Muscle layer of duodenum (tissue), 2 donors: Measurements from ENCODE around the gene HPSE2.

Experiments used
- H3K27ac ChIP-seq: one replicate; pipeline ENCODE4 v1.7.0; 2013; ENCODE audit warnings: mild to moderate bottlenecking, low read length
- H3K27me3 ChIP-seq: one replicate; pipeline ENCODE4 v1.7.0; 2013; ENCODE audit warnings: low read depth, mild to moderate bottlenecking, control low read depth, low read length
- H3K36me3 ChIP-seq, 2 donors: one replicate each; pipeline ENCODE4 v1.7.0; 2013; ENCODE audit warnings: low read length in 2 of 2, control low read depth in 1 of 2, mild to moderate bottlenecking in 1 of 2; ENCODE audit not compliant: insufficient read depth in 2 of 2, control insufficient read depth in 1 of 2
- H3K4me1 ChIP-seq, 2 donors: one replicate each; pipeline ENCODE4 v1.7.0; 2013; ENCODE audit warnings: low read length in 2 of 2, mild to moderate bottlenecking in 2 of 2, control low read depth in 1 of 2, moderate library complexity in 1 of 2; ENCODE audit not compliant: insufficient read depth in 2 of 2, control insufficient read depth in 1 of 2
- H3K4me3 ChIP-seq, 2 donors: one replicate each; pipeline ENCODE4 v1.7.0; 2013; ENCODE audit warnings: low read length in 2 of 2, low read depth in 1 of 2, mild to moderate bottlenecking in 1 of 2
- H3K9me3 ChIP-seq, 2 donors: one replicate each; pipeline ENCODE4 v1.7.0; 2013; ENCODE audit warnings: low read length in 2 of 2, control low read depth in 1 of 2, mild to moderate bottlenecking in 1 of 2; ENCODE audit not compliant: control insufficient read depth in 1 of 2
- donor health status: healthy.

Gene HPSE2

DNA sequence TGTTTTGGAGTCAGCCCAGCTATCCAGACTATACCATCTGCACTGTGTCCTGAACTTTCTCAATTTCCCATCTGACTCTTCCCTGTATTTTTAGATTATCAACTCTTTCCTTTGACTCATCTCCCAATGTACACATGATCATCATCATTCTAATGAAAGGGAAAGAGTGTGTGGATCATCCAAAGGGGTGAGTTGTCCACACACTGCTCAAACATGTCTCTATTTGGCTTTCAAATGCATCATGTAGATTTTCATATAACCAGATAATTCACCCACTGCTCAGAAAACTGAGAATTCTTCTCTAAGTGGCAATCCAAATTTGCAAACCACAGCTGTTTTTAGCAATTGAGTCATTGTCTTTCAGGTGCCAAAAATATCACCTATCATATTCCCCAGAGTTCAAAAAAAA, 598.7 kb downstream of the HPSE2 start:
- H3K36me3 ChIP-seq: no peaks in the 10 kb centered on the region
- no peaks in the 10 kb centered on the region for H3K27me3 ChIP-seq
- no peak overlapping the region for H3K4me3 ChIP-seq
- H3K9me3 ChIP-seq: no peaks in the 10 kb centered on the region
- no peaks in the 10 kb centered on the region for H3K4me1 ChIP-seq
- no peak overlapping the region for H3K27ac ChIP-seq

GRCh38 chr10:98632456-98633150, 603.0 kb downstream of the HPSE2 start:
- Histone ChIP-seq H3K36me3 (no peaks in the 10 kb centered on the region), H3K4me3 (no peak overlapping the region), H3K27ac (no peak overlapping the region), H3K27me3 (no peaks in the 10 kb centered on the region), H3K9me3 (no peaks in the 10 kb centered on the region), H3K4me1 (no peaks in the 10 kb centered on the region)

DNA sequence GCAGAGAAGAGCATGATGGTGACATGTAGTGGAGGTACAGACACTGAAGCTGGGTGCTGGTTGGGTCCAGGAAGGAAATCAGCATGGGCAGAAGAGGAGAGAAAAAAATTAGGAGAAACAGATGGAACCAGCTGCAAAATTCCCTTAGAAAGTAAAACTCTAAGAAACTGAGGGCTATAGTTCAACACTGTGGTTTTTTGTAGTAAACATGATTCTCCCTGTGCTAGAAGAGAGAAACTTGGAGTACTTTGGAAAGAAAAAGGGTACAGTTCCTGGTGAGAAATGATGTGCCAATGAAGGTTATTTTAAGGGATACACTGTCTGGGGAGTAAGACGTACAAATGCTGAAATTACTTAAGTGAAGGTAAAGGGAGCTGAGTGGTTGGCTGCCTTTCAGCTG, 607.4 kb downstream of the HPSE2 start:
- H3K27ac ChIP-seq: no peak overlapping the region
- H3K4me3 ChIP-seq: no peak overlapping the region
- H3K36me3 ChIP-seq: no peaks in the 10 kb centered on the region
- no peaks in the 10 kb centered on the region for H3K9me3 ChIP-seq
- H3K4me1 ChIP-seq: no peaks in the 10 kb centered on the region
- H3K27me3 ChIP-seq: no peaks in the 10 kb centered on the region

GRCh38 chr10:98627711-98628110, 607.9 kb downstream of the HPSE2 start:
- H3K27me3 ChIP-seq: no peaks in the 10 kb centered on the region
- H3K9me3 ChIP-seq: no peaks in the 10 kb centered on the region
- H3K36me3 ChIP-seq: no peaks in the 10 kb centered on the region
- H3K4me1 ChIP-seq: no peaks in the 10 kb centered on the region
- H3K27ac ChIP-seq: no peak overlapping the region
- no peak overlapping the region for H3K4me3 ChIP-seq

DNA sequence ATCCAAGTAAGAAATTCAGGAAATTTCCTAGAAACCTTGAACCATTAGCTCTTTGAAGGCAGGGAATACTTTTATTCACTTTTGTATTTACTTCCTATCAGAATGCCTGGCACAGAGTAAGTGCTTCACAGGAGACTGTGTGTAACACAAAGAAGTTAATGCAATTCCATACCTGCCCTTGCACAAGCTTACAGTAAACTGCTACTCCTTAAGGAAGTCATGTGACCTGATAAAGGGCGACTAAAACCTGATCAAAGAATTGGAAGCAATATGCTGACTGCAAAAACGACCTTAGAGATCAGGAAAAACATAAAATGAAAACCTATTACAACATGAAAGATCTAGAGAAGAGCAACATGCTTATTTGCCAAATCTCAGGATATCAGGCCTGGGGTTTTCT, 610.7 kb downstream of the HPSE2 start:
- H3K9me3 ChIP-seq: no peaks in the 10 kb centered on the region
- no peak overlapping the region for H3K27ac ChIP-seq
- H3K4me3 ChIP-seq: no peak overlapping the region
- H3K36me3 ChIP-seq: no peaks in the 10 kb centered on the region
- no peaks in the 10 kb centered on the region for H3K27me3 ChIP-seq
- no peaks in the 10 kb centered on the region for H3K4me1 ChIP-seq

DNA sequence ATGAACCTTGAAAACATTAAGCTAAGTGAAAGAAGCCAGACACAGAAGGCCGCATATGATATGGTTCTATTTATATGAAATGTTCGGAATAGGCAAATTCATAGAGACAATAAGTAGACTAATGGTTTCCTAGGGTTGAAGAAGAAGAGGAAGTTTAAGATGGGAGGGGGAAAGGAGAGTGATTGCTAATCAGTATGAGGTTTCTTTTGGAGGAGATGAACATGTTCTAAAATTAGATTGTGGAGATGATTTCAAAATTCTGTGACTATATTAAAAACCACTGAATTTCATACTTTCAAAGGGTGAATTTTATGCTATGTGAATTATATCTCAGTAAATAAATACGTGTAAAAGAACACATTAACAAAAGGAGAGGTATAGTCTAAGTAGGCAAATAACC, 612.5 kb downstream of the HPSE2 start:
- no peak overlapping the region for H3K4me3 ChIP-seq
- H3K4me1 ChIP-seq: peaks cover 0 to 10% of the 10 kb centered on the region in 2 donors
- no peaks in the 10 kb centered on the region for H3K36me3 ChIP-seq
- no peaks in the 10 kb centered on the region for H3K9me3 ChIP-seq
- H3K27ac ChIP-seq: no peak overlapping the region
- no peaks in the 10 kb centered on the region for H3K27me3 ChIP-seq

GRCh38 chr10:98621630-98622029, 614.0 kb downstream of the HPSE2 start:
- H3K27ac ChIP-seq: no peak overlapping the region
- no peaks in the 10 kb centered on the region for H3K9me3 ChIP-seq
- peaks cover 0 to 16% of the 10 kb centered on the region in 2 donors for H3K4me1 ChIP-seq
- no peaks in the 10 kb centered on the region for H3K27me3 ChIP-seq
- no peak overlapping the region for H3K4me3 ChIP-seq
- H3K36me3 ChIP-seq: no peaks in the 10 kb centered on the region

GRCh38 chr10:98620503-98620902, 615.1 kb downstream of the HPSE2 start:
- H3K36me3 ChIP-seq: no peaks in the 10 kb centered on the region
- no peak overlapping the region for H3K27ac ChIP-seq
- H3K27me3 ChIP-seq: no peaks in the 10 kb centered on the region
- peaks cover 0 to 16% of the 10 kb centered on the region in 2 donors for H3K4me1 ChIP-seq
- no peaks in the 10 kb centered on the region for H3K9me3 ChIP-seq
- no peak overlapping the region for H3K4me3 ChIP-seq

GRCh38 chr10:98619446-98619845, 616.2 kb downstream of the HPSE2 start:
- Histone ChIP-seq H3K36me3 (no peaks in the 10 kb centered on the region), H3K4me1 (peaks cover 0 to 16% of the 10 kb centered on the region in 2 donors), H3K4me3 (no peak overlapping the region), H3K27ac (no peak overlapping the region), H3K9me3 (no peaks in the 10 kb centered on the region), H3K27me3 (no peaks in the 10 kb centered on the region)

- Histone ChIP-seq H3K36me3 (no peaks in the 10 kb centered on the region), H3K9me3 (no peaks in the 10 kb centered on the region), H3K27ac (no peak overlapping the region), H3K27me3 (no peaks in the 10 kb centered on the region), H3K4me1 (peaks cover 0 to 16% of the 10 kb centered on the region in 2 donors), H3K4me3 (no peak overlapping the region)
These were observed 617.6 kb downstream of the HPSE2 start for GRCh38 chr10:98617906-98618520.

DNA sequence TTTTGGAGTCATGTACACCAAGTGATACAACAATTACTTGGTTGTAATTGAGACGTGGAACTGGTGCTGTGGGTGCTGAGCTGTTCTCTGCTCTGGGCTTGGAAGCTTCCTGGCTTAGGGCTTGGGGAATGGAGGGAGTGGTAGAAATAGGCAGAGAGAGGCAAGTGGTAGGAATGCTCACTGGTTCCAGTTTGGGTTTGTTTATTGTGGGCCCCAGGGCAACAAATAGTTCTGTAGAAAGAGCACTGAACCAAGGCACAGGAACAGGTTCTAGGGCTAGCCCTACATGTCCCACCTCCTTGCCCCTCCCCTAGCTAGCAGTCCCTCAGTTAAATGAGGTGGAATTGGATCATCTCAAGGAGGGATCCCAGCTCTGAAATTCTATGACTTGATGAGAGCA, 622.2 kb downstream of the HPSE2 start:
- H3K4me3 ChIP-seq: no peak overlapping the region

DNA sequence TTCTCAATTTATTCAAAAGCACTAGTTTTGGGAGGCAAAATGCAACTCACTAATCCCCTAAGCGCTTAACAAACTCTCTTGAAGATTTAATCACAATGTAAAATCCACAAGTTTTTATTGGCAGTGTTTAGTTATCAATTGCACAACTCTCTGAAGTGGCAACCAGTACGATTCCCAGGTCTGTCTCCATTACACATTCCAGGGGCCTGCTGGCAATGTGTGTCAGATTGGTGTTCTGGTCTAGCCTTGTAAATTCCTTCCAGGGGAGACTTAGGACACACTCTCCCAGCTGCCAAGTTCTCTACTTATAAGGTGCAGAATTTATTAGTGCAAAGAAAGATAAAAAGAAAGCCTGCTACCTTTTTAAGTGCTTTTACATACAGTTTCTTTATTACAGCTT, 624.2 kb downstream of the HPSE2 start:
- Histone ChIP-seq H3K4me1 (peaks cover 6 to 29% of the 10 kb centered on the region in 2 donors), H3K36me3 (no peaks in the 10 kb centered on the region), H3K4me3 (no peak overlapping the region), H3K27me3 (no peaks in the 10 kb centered on the region), H3K9me3 (no peaks in the 10 kb centered on the region), H3K27ac (no peak overlapping the region)

More for the DNA sequence above, 622.2 kb downstream of the HPSE2 start:
- peaks cover 6 to 29% of the 10 kb centered on the region in 2 donors for H3K4me1 ChIP-seq
- H3K27me3 ChIP-seq: no peaks in the 10 kb centered on the region
- no peak overlapping the region for H3K27ac ChIP-seq
- no peaks in the 10 kb centered on the region for H3K9me3 ChIP-seq
- no peaks in the 10 kb centered on the region for H3K36me3 ChIP-seq
